ENCODE data around the gene CDKN1A.
"Not testable (repeated sequence)": the region's sequence is repeated elsewhere in the genome, so short reads cannot be mapped to it uniquely, and the experiment has no call there.

Gene CDKN1A

DNA sequence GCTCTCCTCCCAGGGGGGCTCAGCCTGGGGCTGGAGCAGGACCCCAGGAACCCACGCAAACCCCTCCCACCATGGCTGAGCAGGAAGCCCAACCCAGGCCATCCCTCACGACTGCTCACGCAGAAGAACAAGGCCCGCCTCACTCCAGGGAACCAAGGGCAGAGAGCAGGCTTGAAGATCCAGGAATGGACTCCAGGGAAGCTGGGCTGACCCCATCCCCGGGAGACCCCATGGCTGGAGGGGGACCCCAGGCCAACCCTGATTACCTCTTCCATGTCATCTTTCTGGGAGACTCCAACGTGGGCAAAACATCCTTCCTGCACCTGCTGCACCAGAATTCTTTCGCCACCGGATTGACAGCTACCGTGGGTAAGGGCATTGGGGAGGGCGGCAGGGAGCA lies 43.9 kb downstream of the CDKN1A start:
- Histone ChIP-seq H2BK120ac (ENCODE audit: low read depth, low read length) (no peak overlapping the region), H3K4ac (ENCODE audit: low read depth, low read length) (no peak overlapping the region), H3K18ac (ENCODE audit: low read length) (no peak overlapping the region), H3K56ac (ENCODE audit: low read length) (no peak overlapping the region), H3K4me1 (ENCODE audit: control insufficient read depth, low read depth, low read length) (no peaks in the 10 kb centered on the region), H3K79me1 (ENCODE audit: low read length) (no peaks in the 10 kb centered on the region), H3K4me3 (ENCODE audit: low read length) (no peak overlapping the region), H4K8ac (ENCODE audit: low read depth, low read length) (no peak overlapping the region), H2BK5ac (ENCODE audit: low read length) (no peak overlapping the region), H3K9ac (ENCODE audit: low read length) (no peak overlapping the region), H4K5ac (ENCODE audit: low read length) (no peak overlapping the region), H2AK5ac (ENCODE audit: low read length) (no peak overlapping the region), H3K27me3 (ENCODE audit: insufficient read depth, low read length, poor library complexity) (no peaks in the 10 kb centered on the region), H3K36me3 (ENCODE audit: control insufficient read depth, insufficient read depth, low read length) (no peaks in the 10 kb centered on the region), H3K79me2 (ENCODE audit: control insufficient read depth, insufficient read depth, low read length) (no peaks in the 10 kb centered on the region), H3K23ac (ENCODE audit: low read length) (no peak overlapping the region), H3K4me2 (ENCODE audit: low read length) (no peak overlapping the region), H3K27ac (ENCODE audit: low read depth, low read length) (no peak overlapping the region), H2BK15ac (replicated peaks; ENCODE audit: low read depth) (no peak overlapping the region)
- DNase-seq = no peak
- WGBS (ENCODE audit: extremely low coverage, insufficient coverage, low lambda C conversion rate) = no CpG with 5 or more reads among the region's 10 CpGs

DNA sequence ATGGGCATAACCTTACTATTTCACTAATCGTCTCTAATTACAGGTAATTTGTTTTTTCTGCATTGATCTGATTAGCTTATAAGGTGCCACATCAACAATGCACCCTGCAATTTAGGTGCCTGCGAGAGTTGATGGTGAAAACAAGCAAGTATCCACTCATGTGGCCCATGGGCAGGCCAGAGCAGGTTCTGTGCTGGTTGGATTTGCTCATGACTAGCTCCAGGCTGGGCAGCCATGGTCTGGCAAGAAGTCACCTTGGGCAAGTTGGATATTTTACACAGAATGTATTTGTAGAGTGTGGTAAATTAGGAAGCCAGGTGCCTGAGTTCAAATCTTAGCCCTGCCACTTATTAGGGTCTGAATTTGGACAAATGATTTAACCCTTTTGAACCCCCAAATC lies 44.4 kb downstream of the CDKN1A start:
- no peaks in the 10 kb centered on the region for H3K79me2 ChIP-seq (ENCODE audit: control insufficient read depth, insufficient read depth, low read length)
- H3K36me3 ChIP-seq (ENCODE audit: control insufficient read depth, insufficient read depth, low read length) = no peaks in the 10 kb centered on the region
- H2BK15ac ChIP-seq (replicated peaks; ENCODE audit: low read depth) = no peak overlapping the region
- H3K18ac ChIP-seq (ENCODE audit: low read length) = no peak overlapping the region
- no CpG with 5 or more reads among the region's 2 CpGs for WGBS (ENCODE audit: extremely low coverage, insufficient coverage, low lambda C conversion rate)
- H2BK120ac ChIP-seq (ENCODE audit: low read depth, low read length) = no peak overlapping the region
- H3K23ac ChIP-seq (ENCODE audit: low read length) = no peak overlapping the region
- no peak overlapping the region for H2BK5ac ChIP-seq (ENCODE audit: low read length)
- no peak overlapping the region for H3K4me2 ChIP-seq (ENCODE audit: low read length)
- no peak overlapping the region for H3K9ac ChIP-seq (ENCODE audit: low read length)
- H3K4me1 ChIP-seq (ENCODE audit: control insufficient read depth, low read depth, low read length) = no peaks in the 10 kb centered on the region
- no peaks in the 10 kb centered on the region for H3K79me1 ChIP-seq (ENCODE audit: low read length)
- H3K27me3 ChIP-seq (ENCODE audit: insufficient read depth, low read length, poor library complexity) = no peaks in the 10 kb centered on the region
- H4K8ac ChIP-seq (ENCODE audit: low read depth, low read length) = no peak overlapping the region
- no peak for DNase-seq
- H3K4ac ChIP-seq (ENCODE audit: low read depth, low read length) = no peak overlapping the region
- H3K4me3 ChIP-seq (ENCODE audit: low read length) = no peak overlapping the region
- no peak overlapping the region for H4K5ac ChIP-seq (ENCODE audit: low read length)
- no peak overlapping the region for H3K56ac ChIP-seq (ENCODE audit: low read length)
- no peak overlapping the region for H2AK5ac ChIP-seq (ENCODE audit: low read length)
- no peak overlapping the region for H3K27ac ChIP-seq (ENCODE audit: low read depth, low read length)

DNA sequence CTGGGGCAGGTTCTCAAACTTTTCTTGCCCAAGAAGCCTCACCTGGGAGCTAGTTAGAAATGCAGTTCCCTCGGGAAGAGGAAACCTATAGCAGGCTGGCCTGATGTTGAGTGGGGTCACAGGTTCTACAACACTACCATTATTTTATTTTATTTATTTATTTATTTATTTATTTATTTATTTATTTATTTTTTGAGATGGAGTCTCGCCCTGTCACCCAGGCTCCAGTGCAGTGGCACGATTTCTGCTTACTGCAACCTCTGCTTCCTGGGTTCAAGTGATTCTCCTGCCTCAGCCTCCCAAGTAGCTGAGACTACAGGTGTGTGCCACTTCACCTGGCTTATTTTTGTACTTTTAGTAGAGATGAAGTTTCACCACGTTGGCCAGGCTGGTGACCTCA lies 45.5 kb downstream of the CDKN1A start:
- not testable (repeated sequence) for H4K8ac ChIP-seq (ENCODE audit: low read depth, low read length); H3K9ac ChIP-seq (ENCODE audit: low read length); H3K4me2 ChIP-seq (ENCODE audit: low read length); H4K5ac ChIP-seq (ENCODE audit: low read length); H3K79me2 ChIP-seq (ENCODE audit: control insufficient read depth, insufficient read depth, low read length); H3K79me1 ChIP-seq (ENCODE audit: low read length); H3K27ac ChIP-seq (ENCODE audit: low read depth, low read length); H3K4ac ChIP-seq (ENCODE audit: low read depth, low read length); DNase-seq; H3K4me1 ChIP-seq (ENCODE audit: control insufficient read depth, low read depth, low read length); H2BK5ac ChIP-seq (ENCODE audit: low read length); H3K23ac ChIP-seq (ENCODE audit: low read length); H3K27me3 ChIP-seq (ENCODE audit: insufficient read depth, low read length, poor library complexity); H3K4me3 ChIP-seq (ENCODE audit: low read length); H3K18ac ChIP-seq (ENCODE audit: low read length); H2BK120ac ChIP-seq (ENCODE audit: low read depth, low read length); H3K36me3 ChIP-seq (ENCODE audit: control insufficient read depth, insufficient read depth, low read length); H3K56ac ChIP-seq (ENCODE audit: low read length); H2AK5ac ChIP-seq (ENCODE audit: low read length); H2BK15ac ChIP-seq (replicated peaks; ENCODE audit: low read depth)
- WGBS (ENCODE audit: extremely low coverage, insufficient coverage, low lambda C conversion rate) = no CpG with 5 or more reads among the region's 4 CpGs

DNA sequence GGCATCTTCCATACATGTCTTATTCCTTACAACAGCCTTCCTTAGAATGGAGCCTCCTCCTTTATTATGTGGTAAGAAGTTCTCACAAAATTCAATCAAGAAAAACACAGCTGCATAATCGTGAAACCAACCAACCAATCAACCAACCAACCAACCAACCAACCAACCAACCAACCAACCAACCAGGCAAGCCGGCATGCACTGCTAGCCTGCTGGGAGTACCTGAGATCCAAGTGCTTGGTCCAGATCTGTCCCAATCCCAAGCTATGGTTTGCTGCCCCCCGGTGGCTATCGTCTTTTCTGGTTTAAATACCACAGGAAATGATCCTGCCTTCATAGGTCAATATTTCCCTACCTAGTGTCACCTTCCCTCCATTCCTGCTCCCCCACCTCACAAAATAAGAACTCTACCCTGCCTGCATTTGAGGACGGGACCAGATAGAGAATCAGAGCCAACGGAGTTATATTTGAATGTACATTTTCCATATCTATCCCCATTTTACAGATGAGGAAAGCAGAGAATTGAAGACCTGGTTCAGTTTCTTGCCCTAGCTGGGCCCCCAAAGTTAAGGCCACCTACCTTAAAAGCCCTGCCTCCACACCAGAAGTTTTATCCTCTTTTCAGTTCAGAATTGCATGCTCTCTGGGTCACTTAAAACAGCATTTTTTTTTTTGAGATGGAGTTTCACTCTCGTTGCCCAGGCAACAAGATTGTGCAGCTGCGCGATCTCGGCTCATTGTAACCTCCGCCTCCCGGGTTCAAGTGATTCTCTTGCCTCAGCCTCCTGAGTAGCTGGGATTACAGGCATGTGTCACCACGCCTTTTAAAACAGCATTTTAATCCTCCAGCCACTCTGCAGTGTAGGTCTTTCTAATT lies 46.2 kb downstream of the CDKN1A start:
- peak; percentile 85 for DNase-seq
- no peaks in the 10 kb centered on the region for H3K79me1 ChIP-seq (ENCODE audit: low read length)
- H3K4me1 ChIP-seq (ENCODE audit: control insufficient read depth, low read depth, low read length) = no peaks in the 10 kb centered on the region
- no CpG with 5 or more reads among the region's 13 CpGs for WGBS (ENCODE audit: extremely low coverage, insufficient coverage, low lambda C conversion rate)
- no peak overlapping the region for H3K4ac ChIP-seq (ENCODE audit: low read depth, low read length)
- H4K5ac ChIP-seq (ENCODE audit: low read length) = no peak overlapping the region
- no peak overlapping the region for H2BK120ac ChIP-seq (ENCODE audit: low read depth, low read length)
- no peak overlapping the region for H3K4me3 ChIP-seq (ENCODE audit: low read length)
- no peak overlapping the region for H3K27ac ChIP-seq (ENCODE audit: low read depth, low read length)
- H4K8ac ChIP-seq (ENCODE audit: low read depth, low read length) = no peak overlapping the region
- no peak overlapping the region for H2AK5ac ChIP-seq (ENCODE audit: low read length)
- no peak overlapping the region for H3K56ac ChIP-seq (ENCODE audit: low read length)
- H3K23ac ChIP-seq (ENCODE audit: low read length) = no peak overlapping the region
- no peaks in the 10 kb centered on the region for H3K36me3 ChIP-seq (ENCODE audit: control insufficient read depth, insufficient read depth, low read length)
- no peaks in the 10 kb centered on the region for H3K79me2 ChIP-seq (ENCODE audit: control insufficient read depth, insufficient read depth, low read length)
- H2BK15ac ChIP-seq (replicated peaks; ENCODE audit: low read depth) = no peak overlapping the region
- no peak overlapping the region for H2BK5ac ChIP-seq (ENCODE audit: low read length)
- no peak overlapping the region for H3K9ac ChIP-seq (ENCODE audit: low read length)
- no peak overlapping the region for H3K18ac ChIP-seq (ENCODE audit: low read length)
- H3K4me2 ChIP-seq (ENCODE audit: low read length) = no peak overlapping the region
- no peaks in the 10 kb centered on the region for H3K27me3 ChIP-seq (ENCODE audit: insufficient read depth, low read length, poor library complexity)

DNA sequence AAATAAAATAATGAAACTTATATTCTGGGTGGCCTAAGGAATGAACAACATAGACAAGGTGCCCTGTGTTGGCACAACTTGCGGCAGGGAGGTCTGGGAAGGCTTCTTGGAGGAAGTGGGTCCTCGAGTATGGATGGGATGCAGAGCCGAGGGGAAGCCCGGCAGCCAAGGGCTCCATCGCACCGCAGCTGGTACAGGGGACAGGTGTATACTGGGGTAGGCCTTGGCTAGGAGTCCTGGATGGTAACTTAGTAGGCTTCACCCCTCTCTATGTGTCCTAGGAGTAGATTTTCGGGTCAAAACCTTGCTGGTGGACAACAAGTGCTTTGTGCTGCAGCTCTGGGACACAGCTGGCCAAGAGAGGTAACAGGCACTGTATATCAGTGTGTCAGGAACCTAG lies 47.1 kb downstream of the CDKN1A start:
- Histone ChIP-seq H2BK120ac (ENCODE audit: low read depth, low read length) (no peak overlapping the region), H3K36me3 (ENCODE audit: control insufficient read depth, insufficient read depth, low read length) (no peaks in the 10 kb centered on the region), H3K79me2 (ENCODE audit: control insufficient read depth, insufficient read depth, low read length) (no peaks in the 10 kb centered on the region), H2AK5ac (ENCODE audit: low read length) (no peak overlapping the region), H3K9ac (ENCODE audit: low read length) (no peak overlapping the region), H3K4ac (ENCODE audit: low read depth, low read length) (no peak overlapping the region), H3K4me1 (ENCODE audit: control insufficient read depth, low read depth, low read length) (no peaks in the 10 kb centered on the region), H3K27ac (ENCODE audit: low read depth, low read length) (no peak overlapping the region), H4K8ac (ENCODE audit: low read depth, low read length) (no peak overlapping the region), H3K4me3 (ENCODE audit: low read length) (no peak overlapping the region), H2BK5ac (ENCODE audit: low read length) (no peak overlapping the region), H3K27me3 (ENCODE audit: insufficient read depth, low read length, poor library complexity) (no peaks in the 10 kb centered on the region), H4K5ac (ENCODE audit: low read length) (no peak overlapping the region), H2BK15ac (replicated peaks; ENCODE audit: low read depth) (no peak overlapping the region), H3K23ac (ENCODE audit: low read length) (no peak overlapping the region), H3K56ac (ENCODE audit: low read length) (no peak overlapping the region), H3K18ac (ENCODE audit: low read length) (no peak overlapping the region), H3K4me2 (ENCODE audit: low read length) (no peak overlapping the region), H3K79me1 (ENCODE audit: low read length) (no peaks in the 10 kb centered on the region)
- no peak for DNase-seq
- no CpG with 5 or more reads among the region's 7 CpGs for WGBS (ENCODE audit: extremely low coverage, insufficient coverage, low lambda C conversion rate)

All from mesendoderm (in vitro differentiated cells).